Epidermal melanocyte (primary cell): ENCODE measurements around the gene ASGR2.
"Not testable (repeated sequence)": the region's sequence is repeated elsewhere in the genome, so short reads cannot be mapped to it uniquely, and the experiment has no call there.

ENCODE experiments used
- DNase-seq: peaks from one replicate; pipeline ENCODE4 v3.0.0; 2011; ENCODE audit warnings: low spot score; ENCODE audit not compliant: insufficient read length

ASGR2 gene

DNA sequence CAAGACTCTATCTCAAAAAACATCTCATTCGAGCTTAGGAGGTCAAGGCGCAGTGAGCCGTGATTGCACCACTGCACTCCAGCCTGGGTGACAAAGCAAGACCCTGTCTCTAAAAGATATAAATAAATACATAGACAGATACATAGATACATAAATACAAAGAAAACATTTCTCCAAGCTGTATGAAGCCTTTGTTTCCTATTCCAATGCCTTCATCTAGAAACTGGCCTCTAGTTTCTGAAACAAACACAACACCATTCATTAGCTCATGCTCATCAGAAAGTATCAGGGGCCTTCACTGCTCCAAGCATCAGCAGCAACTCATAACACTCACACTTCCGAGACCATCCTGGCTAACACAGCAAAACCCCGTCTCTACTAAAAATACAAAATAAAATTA, 10.3 kb upstream of the ASGR2 start:
- peak; percentile 59 for DNase-seq

DNA sequence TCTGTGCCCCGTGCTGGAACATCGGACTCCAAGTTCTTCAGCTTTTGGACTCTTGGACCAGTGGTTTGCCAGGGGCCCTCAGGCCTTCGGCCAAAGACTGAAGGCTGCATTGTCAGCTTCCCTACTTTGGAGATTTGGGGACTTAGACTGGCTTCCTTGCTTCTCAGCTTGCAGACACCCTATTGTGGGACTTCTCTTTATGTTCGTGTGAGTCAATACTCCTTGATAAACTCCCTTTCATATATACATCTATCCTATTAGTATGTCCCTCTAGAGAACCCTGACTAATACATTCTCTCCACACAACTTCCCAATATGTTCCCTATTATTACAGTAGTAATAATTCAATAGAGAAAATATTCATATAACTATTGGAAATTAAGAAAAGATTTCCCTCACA, 9.2 kb upstream of the ASGR2 start:
- DNase-seq: no peak

DNA sequence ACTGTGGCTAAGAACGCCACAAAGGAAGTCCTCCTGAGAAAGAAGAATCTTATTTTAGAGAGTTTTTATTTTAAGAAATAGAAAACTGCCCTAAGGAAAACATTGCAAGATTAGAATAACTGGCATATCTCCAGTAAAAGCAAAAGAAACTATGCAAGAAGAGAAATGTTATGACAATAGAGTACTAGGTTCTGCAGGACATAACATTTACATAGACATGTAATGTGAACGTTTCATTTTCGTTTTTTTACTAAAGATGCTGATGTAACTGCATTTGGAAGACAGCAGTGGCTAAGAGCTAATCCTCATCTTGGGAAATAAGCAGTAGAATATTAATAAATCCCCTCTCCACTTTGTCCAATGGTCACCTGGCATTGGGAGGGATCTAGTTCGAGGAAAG, 7.8 kb upstream of the ASGR2 start:
- DNase-seq: no peak

DNA sequence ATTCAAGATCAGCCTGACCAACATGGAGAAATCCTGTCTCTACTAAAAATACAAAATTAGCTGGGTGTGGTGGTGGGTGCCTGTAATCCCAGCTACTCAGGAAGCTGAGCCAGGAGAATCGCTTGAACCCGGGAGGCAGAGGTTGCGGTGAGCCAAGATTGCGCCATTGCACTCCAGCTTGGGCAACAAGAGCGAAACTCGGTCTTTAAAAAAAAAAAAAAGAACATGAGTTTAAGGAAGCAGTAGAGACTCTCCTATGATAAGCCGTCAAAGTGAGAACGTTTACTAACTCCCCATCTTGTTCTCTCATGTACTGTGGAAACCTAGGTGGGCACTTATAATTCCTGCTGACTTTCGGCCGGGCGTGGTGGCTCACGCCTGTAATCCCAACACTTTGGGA, 6.0 kb upstream of the ASGR2 start:
- not testable (repeated sequence) for DNase-seq

DNA sequence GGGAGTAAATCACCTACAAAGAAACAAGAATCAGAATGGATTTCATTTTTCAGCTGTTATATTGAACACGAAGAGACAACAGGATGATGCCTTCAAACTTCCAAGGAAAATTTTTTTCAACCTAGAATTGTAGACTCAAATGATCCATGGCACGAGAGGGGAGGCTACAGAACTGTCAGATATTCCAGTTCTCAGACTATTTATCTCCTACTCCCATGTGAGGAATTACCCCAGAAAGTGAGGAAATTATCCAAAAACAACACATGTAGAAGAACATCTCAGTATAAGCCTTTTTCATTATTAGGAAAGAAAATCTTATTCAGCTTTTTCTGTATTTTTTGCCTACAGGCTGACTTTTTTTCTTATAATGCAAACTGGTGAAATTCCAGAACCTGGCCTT, 5.5 kb upstream of the ASGR2 start:
- DNase-seq: no peak

DNA sequence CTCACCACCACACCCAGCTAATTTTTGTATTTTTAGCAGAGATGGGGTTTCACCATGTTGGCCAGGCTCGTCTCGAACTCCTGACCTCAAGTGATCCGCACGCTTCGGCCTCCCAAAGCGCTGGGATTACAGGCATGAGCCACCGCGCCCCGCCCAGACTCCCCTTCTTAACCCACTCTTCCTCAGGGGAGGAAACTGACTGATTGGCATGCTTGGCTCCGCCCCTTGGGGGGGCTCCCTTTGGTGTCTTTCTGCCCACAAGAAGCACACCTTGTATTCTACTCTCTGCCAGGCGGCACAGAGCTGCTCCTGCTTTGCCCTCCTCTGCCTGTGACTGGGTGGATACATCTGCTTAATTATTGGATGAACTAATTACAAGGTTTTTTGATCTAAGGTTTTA, 4.7 kb upstream of the ASGR2 start:
- no peak for DNase-seq

DNA sequence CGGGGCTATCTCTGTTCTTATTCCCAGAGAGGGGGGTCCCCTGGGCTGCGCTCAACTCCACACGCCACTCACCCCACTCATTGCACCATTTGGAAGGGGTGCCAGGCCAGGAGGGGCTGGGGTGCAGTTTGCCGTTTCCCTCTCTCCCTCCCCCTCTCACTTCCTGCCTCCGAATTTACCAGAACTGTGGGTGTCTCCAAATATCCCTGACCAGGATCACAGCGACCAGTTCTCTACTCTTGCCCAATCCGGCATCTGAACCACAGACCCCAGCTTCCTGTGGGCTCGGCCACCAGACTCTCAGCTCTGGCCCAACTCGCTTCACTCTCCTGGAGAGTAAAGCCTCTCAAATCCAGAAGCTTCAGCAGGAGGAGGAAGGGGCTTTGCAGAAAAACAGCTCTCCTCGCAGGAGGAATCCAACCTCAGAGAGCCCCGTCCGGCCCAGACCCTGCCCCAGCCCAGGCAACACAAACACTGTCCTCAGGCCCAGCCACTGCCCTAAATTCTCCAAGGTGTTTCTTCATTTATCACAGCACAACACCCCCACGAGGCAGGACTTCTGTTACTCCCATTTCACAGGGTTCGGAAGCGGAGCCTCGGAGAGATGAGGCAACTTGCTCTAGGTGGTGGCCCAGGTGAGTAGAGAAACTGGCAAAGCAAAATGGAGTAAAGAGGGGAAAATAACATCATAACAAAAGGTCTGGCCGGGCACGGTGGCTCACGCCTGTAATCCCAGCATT, 423 bp upstream of the ASGR2 start:
- no peak for DNase-seq

DNA sequence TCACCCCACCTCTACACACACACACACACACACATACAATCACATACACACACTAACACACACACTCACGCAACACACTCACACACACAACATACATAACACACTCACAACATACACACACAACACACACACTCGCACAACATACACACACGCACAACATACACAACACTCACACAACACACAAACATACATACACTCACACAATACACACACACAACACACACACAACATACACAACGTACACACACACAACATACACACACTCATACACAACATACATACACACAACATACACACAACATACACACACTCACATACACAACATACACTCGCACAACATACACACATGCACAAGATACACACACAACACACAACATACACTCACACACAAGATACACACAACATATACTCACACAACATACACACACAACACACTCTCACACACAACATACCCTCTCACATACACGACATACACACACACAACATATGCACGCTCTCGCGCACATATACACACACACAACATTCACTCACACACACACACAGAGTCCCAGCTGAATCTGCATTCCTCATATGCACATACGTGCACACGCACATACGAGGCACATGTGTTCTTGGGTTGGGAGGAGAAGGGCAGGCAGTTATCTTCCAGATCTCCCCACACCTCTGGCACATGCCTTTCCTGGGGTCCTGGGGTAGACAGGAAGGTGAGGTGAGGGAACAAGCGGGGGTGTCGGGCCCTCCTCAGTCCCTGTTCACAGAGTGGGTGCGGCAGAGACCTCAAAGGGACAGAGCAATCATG, 1.1 kb downstream of the ASGR2 start:
- DNase-seq: no peak

DNA sequence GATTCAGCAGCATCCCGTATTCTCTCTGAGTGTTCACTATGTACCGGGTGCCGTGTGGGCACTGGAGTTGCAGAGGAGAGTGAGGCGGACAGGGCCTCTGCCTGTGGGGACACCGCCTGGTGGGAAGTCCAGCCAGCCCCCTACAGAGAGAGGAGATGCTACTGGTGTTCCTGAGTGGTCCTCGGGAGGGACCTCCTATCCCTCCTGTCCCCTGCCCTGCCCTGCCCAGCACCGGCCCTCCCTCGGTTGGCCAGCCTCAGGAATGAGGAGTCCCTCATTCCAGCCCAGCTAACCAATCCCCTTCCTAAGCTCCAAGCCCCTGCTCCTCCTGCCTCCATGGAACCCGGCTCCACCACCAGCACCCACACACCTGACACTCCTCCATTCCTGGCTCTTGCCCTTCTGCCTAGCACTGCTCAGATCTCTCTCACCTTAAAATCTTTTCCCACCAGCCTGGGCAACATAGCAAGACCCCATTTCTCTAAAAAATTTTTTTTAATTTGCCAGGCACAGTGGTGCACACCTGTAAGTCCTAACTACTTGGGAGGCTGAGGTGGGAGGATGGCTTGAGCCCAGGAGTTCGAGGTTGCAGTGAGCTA, 2.0 kb downstream of the ASGR2 start:
- no peak for DNase-seq

DNA sequence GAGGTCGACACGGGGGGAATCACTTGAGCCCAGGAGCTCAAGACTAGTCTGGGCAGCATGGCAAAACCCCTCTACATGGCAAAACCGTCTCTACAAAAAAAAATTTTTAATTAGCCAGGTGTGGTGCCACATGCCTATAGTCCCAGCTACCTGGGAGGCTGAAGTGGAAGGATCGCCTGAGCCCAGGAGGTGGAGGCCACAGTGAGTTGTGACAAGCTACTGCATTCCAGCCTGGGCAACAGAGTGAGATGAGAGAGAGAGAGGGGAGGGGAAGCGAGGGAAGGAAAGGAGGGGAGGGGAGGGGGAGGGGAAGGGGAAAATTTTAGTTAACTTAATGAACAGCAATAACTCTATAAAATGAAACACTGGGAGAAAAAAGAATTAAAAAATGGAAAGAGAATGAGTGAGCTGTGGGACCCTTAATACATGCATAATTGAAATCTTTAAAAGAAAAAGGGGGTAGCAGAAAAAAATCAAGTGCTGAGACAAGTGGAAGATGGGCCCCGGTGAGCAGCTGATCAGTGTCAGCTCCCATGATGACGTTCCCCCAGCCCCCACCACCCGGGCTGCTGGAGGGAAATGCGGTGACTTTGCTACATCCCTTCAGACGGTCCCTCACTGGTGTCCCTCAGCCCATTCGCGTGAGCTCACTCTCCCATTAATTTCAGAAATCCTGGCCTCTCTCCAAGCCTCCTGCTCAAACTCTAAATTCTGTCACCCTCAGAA, 2.7 kb downstream of the ASGR2 start:
- DNase-seq: no peak

DNA sequence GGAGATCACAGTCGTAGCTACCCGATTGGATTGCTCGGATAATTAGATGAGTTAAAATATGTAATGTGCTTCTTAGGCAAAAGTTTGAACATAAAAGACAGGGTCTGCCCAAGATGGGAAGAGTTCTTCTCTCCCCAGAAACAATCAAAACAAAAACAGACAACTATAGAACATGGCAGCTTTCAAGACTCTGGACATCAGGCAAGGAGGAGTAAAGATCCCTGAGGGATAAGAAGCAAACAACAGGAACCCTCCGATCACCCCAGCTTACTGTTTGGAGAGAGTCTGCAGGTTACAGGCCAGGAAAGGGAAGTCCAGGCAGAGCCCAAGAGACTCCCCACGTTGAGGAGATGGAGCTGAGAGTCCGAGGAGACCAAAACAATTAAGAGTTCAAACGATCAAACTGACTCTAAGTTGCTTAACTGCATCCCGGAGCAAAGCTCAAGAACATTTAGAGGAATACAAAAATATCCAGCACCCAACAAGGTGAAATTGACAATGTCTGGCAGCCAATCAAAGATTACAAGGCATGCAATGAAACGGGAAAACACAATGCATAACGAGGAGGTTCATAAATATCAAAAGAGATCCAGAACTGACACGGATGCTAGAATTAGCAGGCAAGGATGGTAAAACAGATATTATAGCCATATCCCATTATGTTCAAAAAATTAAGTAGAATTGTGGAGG, 3.9 kb downstream of the ASGR2 start:
- no peak for DNase-seq

DNA sequence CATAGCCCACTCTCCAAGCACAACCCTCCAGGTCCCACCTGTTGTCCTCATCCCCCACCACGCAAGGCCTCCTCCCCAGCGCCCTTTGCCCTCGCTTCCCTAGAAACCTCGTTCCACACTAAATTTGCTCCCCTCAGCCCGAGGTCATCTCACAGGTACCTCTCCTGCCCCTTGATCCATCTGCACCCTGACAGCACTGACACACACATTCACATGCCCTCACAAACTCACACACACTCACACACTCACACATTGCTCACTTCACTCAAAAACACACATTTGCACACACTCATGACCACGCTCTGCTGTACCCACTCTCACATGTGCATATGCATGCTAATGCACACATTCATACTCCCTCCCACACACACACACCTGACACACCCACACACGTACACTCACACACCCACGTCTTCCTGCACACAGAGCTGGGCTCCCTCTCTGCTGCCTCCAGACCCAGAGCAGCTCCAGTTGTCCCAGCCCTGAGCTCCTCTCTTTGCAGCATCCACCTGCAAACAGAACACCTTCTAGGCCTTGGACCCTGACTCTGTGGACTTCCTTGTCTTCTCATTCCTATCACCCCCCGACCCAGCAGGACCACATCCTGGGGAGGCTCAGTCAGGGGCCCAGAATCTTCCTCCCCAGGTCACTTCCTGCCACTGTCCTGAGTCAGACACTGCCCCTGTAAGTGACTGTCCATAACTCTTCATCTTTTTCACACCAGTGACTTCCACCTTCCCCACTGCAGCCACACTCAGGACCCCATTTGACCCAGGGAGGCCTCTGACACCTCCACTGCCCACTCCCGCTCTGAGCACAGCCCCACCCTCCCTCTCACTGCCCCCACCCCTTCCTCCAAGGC, 4.9 kb downstream of the ASGR2 start:
- DNase-seq: no peak

DNA sequence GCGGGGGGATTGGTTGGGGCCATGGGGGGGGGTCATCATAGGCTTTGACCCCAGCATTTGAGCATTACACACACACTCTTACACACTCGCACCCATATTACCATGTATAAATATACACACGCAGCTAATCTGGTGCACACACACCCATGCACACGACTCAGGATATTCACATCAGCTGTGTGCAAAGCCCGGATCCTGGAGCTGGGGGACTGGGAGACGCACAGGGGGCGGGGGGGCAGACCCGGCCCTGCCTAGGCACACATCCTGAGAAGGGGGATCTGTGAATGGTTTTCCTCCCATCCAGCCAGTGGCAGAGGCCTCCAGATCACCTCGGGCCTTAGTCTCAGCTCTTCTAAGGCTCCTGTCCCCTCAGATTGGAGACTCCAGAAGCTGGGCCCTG, 5.6 kb downstream of the ASGR2 start:
- no peak for DNase-seq

DNA sequence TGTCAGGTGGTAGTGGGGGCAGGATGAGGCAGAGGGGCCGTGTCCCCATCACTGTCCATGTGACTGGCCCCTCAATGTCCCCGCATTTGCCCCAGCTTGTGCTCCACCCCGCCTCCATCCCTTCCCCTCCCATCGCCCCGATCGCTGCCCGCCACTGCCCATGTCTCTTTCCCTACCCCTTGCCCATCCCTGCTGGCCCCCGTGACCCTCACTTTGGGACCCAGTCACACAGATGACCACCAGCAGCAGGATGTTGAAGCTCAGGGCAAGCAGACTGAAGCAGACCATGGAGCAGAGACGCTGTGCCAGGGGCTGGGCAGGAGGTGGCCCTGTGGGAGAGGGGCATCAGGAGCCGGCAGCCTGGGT, 6.1 kb downstream of the ASGR2 start:
- DNase-seq: no peak

DNA sequence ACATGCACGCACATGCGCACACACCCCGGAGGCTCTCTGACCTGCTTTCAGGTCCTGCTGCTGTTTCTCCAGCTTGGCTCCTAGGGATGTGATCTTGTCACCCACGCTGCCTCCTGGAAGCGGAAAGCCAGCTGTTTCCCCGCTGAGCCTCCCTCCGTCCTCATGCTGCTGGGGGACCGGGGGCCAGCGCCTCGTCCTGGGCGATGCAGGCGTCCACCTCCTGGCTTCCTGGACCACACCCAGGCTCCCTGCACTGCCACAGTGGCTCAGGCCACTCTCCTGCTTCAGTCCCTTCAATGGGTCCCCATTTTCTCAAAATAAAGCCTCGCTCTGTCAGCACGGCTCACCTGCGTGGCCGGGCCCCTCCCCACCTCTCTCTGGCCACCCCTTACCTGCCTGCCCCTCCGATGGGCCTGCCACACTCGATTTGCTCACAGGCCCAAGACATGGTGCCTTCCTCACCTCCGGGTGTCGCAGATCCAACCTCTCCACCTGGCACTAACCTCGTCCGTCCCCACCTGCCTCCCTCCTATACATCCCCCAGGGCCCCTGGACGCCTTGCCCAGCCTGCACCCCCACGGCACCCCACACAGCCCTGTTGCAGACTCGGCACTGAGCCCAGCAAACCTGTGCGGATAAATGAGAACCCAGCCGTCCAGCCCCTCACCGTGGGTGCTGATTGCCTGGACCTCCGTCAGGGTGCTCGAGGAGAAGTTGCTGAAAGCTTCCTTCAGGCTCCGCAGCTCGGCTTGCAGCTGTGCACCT, 6.6 kb downstream of the ASGR2 start:
- DNase-seq: no peak

DNA sequence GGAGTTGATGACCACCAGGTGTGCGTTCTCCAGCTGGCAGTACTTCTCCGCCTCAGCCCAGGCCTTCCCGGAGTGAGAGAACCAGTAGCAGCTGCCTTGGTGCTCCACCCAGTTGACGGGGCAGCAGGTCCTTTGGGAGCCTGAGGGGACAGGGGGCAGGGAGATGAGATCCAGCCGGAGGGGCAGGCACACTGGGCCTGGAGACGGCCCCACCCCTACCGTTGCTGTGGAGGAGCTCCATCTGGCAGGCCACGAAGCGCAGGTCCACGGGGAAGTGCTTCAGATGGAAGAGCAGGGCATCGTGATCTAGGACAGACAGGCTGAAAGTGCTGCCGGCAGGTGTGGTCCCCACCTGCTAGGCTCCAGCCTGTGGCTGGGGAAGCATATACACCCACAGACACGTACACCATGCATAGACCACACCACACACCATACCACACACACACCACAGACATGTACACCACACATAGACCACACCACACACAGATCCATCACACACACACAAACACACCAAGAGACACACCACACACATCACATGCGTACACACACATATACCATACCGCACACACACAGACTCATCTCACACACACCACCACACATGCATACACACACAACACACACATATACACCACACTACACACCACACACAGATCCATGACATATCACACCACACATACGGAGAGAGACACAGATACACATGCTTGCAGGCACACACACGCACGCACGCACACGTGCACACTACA, 7.4 kb downstream of the ASGR2 start:
- no peak for DNase-seq

DNA sequence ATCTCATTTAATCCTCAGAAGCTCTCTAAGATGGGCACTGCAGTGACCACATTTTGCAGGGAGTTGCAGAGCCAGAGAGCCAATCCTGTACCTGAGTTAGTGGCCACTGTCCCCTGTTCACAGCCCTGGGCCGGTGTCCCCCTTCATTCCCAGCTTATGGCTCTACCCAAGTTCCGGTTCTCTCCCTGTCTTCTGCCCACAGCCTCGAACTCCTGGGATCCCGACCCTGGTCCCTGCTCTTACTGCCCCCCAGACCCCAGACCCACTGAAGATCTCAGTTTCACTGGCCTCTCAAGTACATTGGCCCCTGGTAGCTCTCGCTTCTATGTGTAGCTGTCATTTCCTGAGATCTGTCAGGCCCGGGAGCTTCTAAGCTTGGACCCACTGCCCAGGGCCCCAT, 12.2 kb downstream of the ASGR2 start:
- DNase-seq: no peak

DNA sequence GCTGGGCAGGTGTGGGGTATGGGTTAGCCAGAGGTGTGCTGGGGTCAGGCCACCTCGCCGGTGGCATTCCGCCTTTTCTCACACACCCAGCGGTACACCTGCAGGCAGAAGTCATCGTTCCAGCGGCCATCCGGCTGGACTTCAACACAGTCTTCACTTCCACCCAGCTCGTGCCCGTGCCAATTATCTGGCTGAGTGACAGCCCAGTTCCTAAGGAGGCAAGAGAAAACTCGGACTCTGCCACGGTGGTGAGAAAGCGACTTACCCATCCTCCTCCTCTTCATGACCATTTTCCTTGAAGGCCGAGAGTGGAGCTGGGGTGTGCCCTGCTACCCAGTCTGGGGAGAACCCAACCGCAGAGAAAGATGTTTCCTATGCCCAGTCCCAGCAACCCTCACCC, 13.1 kb downstream of the ASGR2 start:
- no peak for DNase-seq
